Measurements from ENCODE around the gene MRPL18. TPM values are rescaled to one million over a fixed set of nuclear protein-coding genes. Genes with fewer than 3 reads are reported as not detected.

The MRPL18 gene
- total RNA-seq, 1 donor from 2014 or later = 46.0 TPM

GRCh38 chr6:159829526-159829925 lies 39.3 kb downstream of the MRPL18 start:
- no peak for TF ChIP-seq CTCF (IDR thresholded peaks at IDR 0.05)
- H3K27ac ChIP-seq = no peak overlapping the region
- no peak overlapping the region for H3K4me3 ChIP-seq
- no peaks in the 10 kb centered on the region for H3K4me1 ChIP-seq
- H3K27me3 ChIP-seq = no peaks in the 10 kb centered on the region
- H3K36me3 ChIP-seq = no peaks in the 10 kb centered on the region
- DNase-seq = no peak
- H3K9me3 ChIP-seq = no peaks in the 10 kb centered on the region
- no peak for ATAC-seq
- intact Hi-C loops (cut with DNase I) = no loop called here

- no peak for TF ChIP-seq CTCF (IDR thresholded peaks at IDR 0.05)
- no peak for ATAC-seq
- intact Hi-C loops (cut with DNase I) = no loop called here
- DNase-seq = no peak
- no peaks in the 10 kb centered on the region for H3K4me1 ChIP-seq
- H3K27ac ChIP-seq = no peak overlapping the region
- H3K36me3 ChIP-seq = no peaks in the 10 kb centered on the region
- no peak overlapping the region for H3K4me3 ChIP-seq
- no peaks in the 10 kb centered on the region for H3K27me3 ChIP-seq
- H3K9me3 ChIP-seq = no peaks in the 10 kb centered on the region
Observed at GRCh38 chr6:159830501-159831372, 40.5 kb downstream of the MRPL18 start.

GRCh38 chr6:159831373-159831679 lies 41.1 kb downstream of the MRPL18 start:
- no peak for TF ChIP-seq CTCF (IDR thresholded peaks at IDR 0.05)
- H3K27me3 ChIP-seq = no peaks in the 10 kb centered on the region
- DNase-seq = no peak
- no peaks in the 10 kb centered on the region for H3K9me3 ChIP-seq
- intact Hi-C loops (cut with DNase I) = no loop called here
- H3K36me3 ChIP-seq = no peaks in the 10 kb centered on the region
- H3K4me3 ChIP-seq = no peak overlapping the region
- ATAC-seq = no peak
- no peaks in the 10 kb centered on the region for H3K4me1 ChIP-seq
- H3K27ac ChIP-seq = no peak overlapping the region

- Histone ChIP-seq H3K9me3 (no peaks in the 10 kb centered on the region), H3K4me1 (no peaks in the 10 kb centered on the region), H3K4me3 (no peak overlapping the region), H3K36me3 (no peaks in the 10 kb centered on the region), H3K27me3 (no peaks in the 10 kb centered on the region), H3K27ac (no peak overlapping the region)
- TF ChIP-seq CTCF (IDR thresholded peaks at IDR 0.05) = no peak
- ATAC-seq = no peak
- no peak for DNase-seq
- intact Hi-C loops (cut with DNase I) = no loop called here
Observed at GRCh38 chr6:159832946-159833345, 42.7 kb downstream of the MRPL18 start.

GRCh38 chr6:159833556-159833955 lies 43.3 kb downstream of the MRPL18 start:
- H3K4me3 ChIP-seq = no peak overlapping the region
- intact Hi-C loops (cut with DNase I) = no loop called here
- DNase-seq = no peak
- no peak for ATAC-seq
- no peak for TF ChIP-seq CTCF (IDR thresholded peaks at IDR 0.05)
- H3K4me1 ChIP-seq = no peaks in the 10 kb centered on the region
- H3K27me3 ChIP-seq = no peaks in the 10 kb centered on the region
- no peaks in the 10 kb centered on the region for H3K9me3 ChIP-seq
- no peak overlapping the region for H3K27ac ChIP-seq
- H3K36me3 ChIP-seq = no peaks in the 10 kb centered on the region
